GM20000 (cell line): ENCODE measurements around the gene CMBL.

Experiments
- DNase-seq: peaks from one replicate; pipeline ENCODE4 v3.0.0; 2012; ENCODE audit warnings: low spot score
- TF ChIP-seq, protein P1 (sequence below): IDR thresholded peaks from 2 replicates; pipeline ENCODE4 v1.5.1; 2012; ENCODE audit warnings: mild to moderate bottlenecking, control low read depth; ENCODE audit errors: extremely low read depth, missing control alignments

CMBL gene

DNA sequence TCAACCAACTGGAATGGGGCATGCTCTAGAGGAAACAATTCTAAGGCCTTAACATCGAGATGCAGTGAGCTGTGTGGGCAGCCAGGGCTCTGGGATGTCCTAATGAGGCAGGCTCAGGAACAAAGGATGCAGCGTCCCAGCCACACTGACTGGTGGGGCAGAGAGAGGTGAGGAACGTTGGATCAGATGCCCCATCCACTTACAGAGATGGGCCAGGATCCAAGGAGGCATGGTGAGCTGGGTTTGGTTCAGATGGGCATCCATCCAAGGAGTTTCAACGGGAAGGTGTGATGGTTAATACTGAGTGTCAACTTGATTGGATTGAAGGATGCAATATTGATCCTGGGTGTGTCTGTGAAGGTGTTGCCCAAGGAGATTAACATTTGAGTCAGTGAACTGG, 30.3 kb upstream of the CMBL start:
- DNase-seq, result no peak
- TF ChIP-seq, protein P1, sequence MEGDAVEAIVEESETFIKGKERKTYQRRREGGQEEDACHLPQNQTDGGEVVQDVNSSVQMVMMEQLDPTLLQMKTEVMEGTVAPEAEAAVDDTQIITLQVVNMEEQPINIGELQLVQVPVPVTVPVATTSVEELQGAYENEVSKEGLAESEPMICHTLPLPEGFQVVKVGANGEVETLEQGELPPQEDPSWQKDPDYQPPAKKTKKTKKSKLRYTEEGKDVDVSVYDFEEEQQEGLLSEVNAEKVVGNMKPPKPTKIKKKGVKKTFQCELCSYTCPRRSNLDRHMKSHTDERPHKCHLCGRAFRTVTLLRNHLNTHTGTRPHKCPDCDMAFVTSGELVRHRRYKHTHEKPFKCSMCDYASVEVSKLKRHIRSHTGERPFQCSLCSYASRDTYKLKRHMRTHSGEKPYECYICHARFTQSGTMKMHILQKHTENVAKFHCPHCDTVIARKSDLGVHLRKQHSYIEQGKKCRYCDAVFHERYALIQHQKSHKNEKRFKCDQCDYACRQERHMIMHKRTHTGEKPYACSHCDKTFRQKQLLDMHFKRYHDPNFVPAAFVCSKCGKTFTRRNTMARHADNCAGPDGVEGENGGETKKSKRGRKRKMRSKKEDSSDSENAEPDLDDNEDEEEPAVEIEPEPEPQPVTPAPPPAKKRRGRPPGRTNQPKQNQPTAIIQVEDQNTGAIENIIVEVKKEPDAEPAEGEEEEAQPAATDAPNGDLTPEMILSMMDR, result no peak

- TF ChIP-seq, protein P1, result no peak
- DNase-seq, result no peak
Observed at GRCh38 chr5:10337107-10337506, 29.4 kb upstream of the CMBL start.

DNA sequence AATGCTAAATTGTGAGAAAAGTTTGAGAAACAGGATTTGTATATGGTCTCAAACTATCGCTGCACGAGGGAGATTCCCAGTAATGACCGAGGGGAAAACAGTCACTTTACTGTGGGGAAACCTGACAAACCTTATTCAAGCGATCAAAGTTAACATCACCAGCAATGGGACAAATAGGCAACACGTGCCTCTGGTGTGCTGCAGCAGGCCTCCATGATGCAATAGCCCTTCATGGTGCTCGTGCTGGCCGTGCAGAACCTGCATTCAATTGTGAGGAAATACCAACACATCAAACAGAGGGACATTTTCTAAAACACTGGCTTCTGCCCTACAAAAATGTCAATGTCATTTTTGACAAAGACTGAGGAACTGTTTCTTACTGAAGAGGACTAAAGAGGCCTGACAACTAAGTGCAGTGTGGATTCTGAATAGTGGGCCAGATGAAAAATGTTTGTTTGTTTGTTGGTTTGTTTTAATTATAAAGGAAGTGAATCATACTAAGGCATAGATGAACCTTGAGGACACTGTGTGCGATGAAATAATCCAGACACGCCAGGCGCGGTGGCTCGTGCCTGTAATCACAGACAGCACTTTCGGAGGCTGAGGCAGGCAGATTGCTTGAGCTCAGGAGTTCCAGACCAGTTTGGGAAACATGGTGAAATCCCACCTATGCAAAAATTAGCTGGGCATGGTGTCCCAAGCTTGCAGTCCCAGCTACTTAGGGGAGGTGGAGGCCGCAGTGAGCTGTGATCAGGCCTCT, 28.2 kb upstream of the CMBL start:
- no peak for DNase-seq

DNA sequence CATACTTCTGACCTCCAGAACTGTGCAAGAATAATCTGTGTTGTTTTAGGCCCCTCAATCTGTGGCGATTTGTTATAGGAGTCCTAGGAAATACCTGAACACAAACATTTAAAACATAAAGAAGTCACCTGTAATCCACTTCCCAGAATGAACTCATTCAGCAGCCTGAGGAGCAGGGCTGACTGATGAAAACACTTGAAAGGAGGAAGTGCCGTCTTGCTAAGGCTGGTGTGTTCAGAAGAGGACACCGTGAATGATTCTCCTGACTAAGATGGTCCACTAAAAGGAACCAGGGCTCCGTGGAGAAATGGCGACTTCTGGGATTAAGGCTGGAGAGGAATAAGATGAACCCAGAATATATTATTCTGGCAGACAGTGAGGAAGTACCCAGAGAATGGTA, 27.1 kb upstream of the CMBL start:
- TF ChIP-seq, protein P1, result no peak
- DNase-seq, result no peak

More for the DNA sequence above, 28.2 kb upstream of the CMBL start:
- TF ChIP-seq, protein P1, result no peak

GRCh38 chr5:10333154-10334006, 25.7 kb upstream of the CMBL start:
- TF ChIP-seq, protein P1, result no peak
- DNase-seq, result peak; percentile 61

GRCh38 chr5:10332301-10332700, 24.6 kb upstream of the CMBL start:
- no peak for DNase-seq
- TF ChIP-seq, protein P1, result no peak

DNA sequence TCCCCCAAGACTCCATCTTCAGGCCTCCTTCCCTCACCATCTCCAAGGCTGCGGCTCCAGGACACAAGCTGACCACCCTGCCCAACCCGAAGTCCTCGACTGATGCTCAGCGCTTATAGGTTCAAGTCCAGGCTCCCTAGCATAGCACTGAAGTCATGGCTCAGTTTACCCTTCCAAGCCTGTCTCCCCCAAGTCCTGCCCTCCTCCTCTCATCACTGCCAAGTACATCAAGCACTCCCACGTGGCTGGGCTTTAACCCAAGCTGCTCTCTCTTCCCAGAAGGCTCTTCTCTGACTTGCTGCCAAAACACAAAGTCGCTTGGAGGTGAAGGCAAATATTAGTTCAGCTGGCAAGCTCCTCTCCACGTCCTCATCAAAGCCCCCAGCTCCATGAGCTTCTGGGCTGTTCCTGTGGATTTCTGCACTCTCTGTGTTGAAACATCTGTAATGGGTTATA, 23.7 kb upstream of the CMBL start:
- no peak for DNase-seq
- TF ChIP-seq, protein P1, result no peak
